Sigmoid colon (tissue), 7 donors: ENCODE results near the gene CIAO3. TPM values are rescaled to one million over a fixed set of nuclear protein-coding genes. Genes with fewer than 3 reads are reported as not detected.
A peak's percentile ranks its signal among the peaks of the same experiment; 100 is the strongest.

Experiments
- DNase-seq: peaks from one replicate; pipeline ENCODE4 v3.0.0-alpha.2; 2019
- H3K27ac ChIP-seq, 4 donors: fragments of 200-600 bp; sonication (generic); one replicate each; pipeline ENCODE4 v1.5.1; 2016 to 2019; ENCODE audit warnings: mild to moderate bottlenecking in 1 of 4
- H3K27me3 ChIP-seq, 3 donors: fragments of 200-600 bp; sonication (generic); one replicate each; pipeline ENCODE4 v1.5.1; 2019; ENCODE audit warnings: mild to moderate bottlenecking in 1 of 3
- H3K36me3 ChIP-seq, 4 donors: fragments of 200-600 bp; sonication (generic); one replicate each; pipeline ENCODE4 v1.5.1; 2016 to 2019
- H3K4me1 ChIP-seq, 4 donors: fragments of 200-600 bp; sonication (generic); one replicate each; pipeline ENCODE4 v1.5.1; 2017 to 2019
- H3K4me3 ChIP-seq, 4 donors: fragments of 200-600 bp; sonication (generic); one replicate each; pipeline ENCODE4 v1.5.1; 2017 to 2019; ENCODE audit warnings: mild to moderate bottlenecking in 2 of 4, moderate library complexity in 1 of 4
- H3K9me3 ChIP-seq, 4 donors: fragments of 200-600 bp in 3 of 4; sonication (generic) in 3 of 4; one replicate each; pipeline versions ENCODE4 v1.5.1 to v1.6.1; 2013 to 2019
- CTCF ChIP-seq, 4 experiments: fragments of 450-650 bp in 3 of 4; fragments of 200-600 bp in 1 of 4; IDR thresholded peaks; one replicate each; pipeline ENCODE4 v1.5.1; 2016 to 2019; ENCODE audit warnings: antibody characterized with exemption in 4 of 4, mild to moderate bottlenecking in 3 of 4, moderate library complexity in 2 of 4
- EP300 ChIP-seq, 4 donors: sonication (generic); formaldehyde crosslinking; IDR thresholded peaks; one replicate each; pipeline ENCODE4 v1.6.1; 2017; ENCODE audit warnings: antibody characterized with exemption in 4 of 4
- POLR2A ChIP-seq, 2 donors: fragments of 450-650 bp; IDR thresholded peaks; one replicate each; pipeline ENCODE4 v1.6.1; 2016; ENCODE audit warnings: antibody characterized with exemption in 2 of 2, mild to moderate bottlenecking in 2 of 2, moderate library complexity in 2 of 2
- POLR2AphosphoS5 ChIP-seq, 4 donors: sonication (generic); formaldehyde crosslinking; IDR thresholded peaks; one replicate each; pipeline ENCODE4 v1.6.1; 2017; ENCODE audit warnings: antibody characterized with exemption in 4 of 4
- WGBS, 2 donors: extraction: QIAGEN DNeasy Blood & Tissue Kit; methylation state at CpG; one replicate each; pipeline ENCODE4 v1.1.7; 2013; 5-methylcytosine and 5-hydroxymethylcytosine counted together
- intact Hi-C: fragments of 100-400 bp; cut with DNase I; formaldehyde crosslinking; loops from one replicate; pipeline ENCODE4 v1.15.1; 2023
- polyA plus RNA-seq, 3 donors: library from polyadenylated mRNA; stranded (reverse); fragments of 200-250 nt; gene quantifications; one replicate each; pipeline ENCODE4 v1.2.3, GENCODE V29; 2013
- total RNA-seq, 4 donors: library from RNA; depleted of rRNA; stranded (reverse); fragments of >200 nt; gene quantifications; one replicate each; pipeline ENCODE4 v1.1.0, GENCODE V29; 2016
- donor health status: healthy with polysubstance abuse.
- donor health status: Bipolar disorder and iron deficiency.
- donor health status: healthy.

The CIAO3 gene
- total and polyA plus RNA-seq, 7 donors: 18.6 to 51.0 (median 25.4) TPM

GRCh38 chr16:787978-788398 lies 47.2 kb upstream of the CIAO3 start, which contains the start of gene RPUSD1:
RPUSD1 (minus strand) TSS chr16:788381; CDS start chr16:787737, 644 bp downstream.
- Histone ChIP-seq H3K27me3 (peaks cover 0 to 4% (median 3%) of the 10 kb centered on the region in 3 donors), H3K36me3 (peaks cover 0 to 13% (median 8%) of the 10 kb centered on the region in 4 donors), H3K4me3 (peak within 1 kb of the TSS; percentile 84 to 100 (median 94)), H3K27ac (peak within 1 kb of the TSS; percentile 62 to 83 (median 76)), H3K4me1 (peaks cover 0 to 26% (median 24%) of the 10 kb centered on the region in 4 donors), H3K9me3 (no peaks in the 10 kb centered on the region)
- no peak for TF ChIP-seq POLR2AphosphoS5 (IDR thresholded peaks at IDR 0.05)
- TF ChIP-seq POLR2A (IDR thresholded peaks at IDR 0.05): no peak
- TF ChIP-seq CTCF (IDR thresholded peaks at IDR 0.05): no peak
- DNase-seq: no peak
- 0% methylated on average over 45 of the region's 45 CpGs for WGBS, 2 donors
- intact Hi-C loops: loop anchor here (1.0 to 2.0 kb wide), 2 partner anchors 19 to 77 kb away; no protein-coding TSS in a partner anchor

GRCh38 chr16:787321-787966 lies 46.6 kb upstream of the CIAO3 start:
- Histone ChIP-seq H3K27ac (peak overlapping the region in 3 of 4 donors; percentile 76 to 83 (median 77)), H3K9me3 (no peaks in the 10 kb centered on the region), H3K27me3 (peaks cover 0 to 10% (median 8%) of the 10 kb centered on the region in 3 donors), H3K4me1 (peaks cover 0 to 26% (median 24%) of the 10 kb centered on the region in 4 donors), H3K4me3 (peak overlapping the region; percentile 84 to 100 (median 94)), H3K36me3 (peaks cover 0 to 13% (median 8%) of the 10 kb centered on the region in 4 donors)
- no peak for TF ChIP-seq POLR2AphosphoS5 (IDR thresholded peaks at IDR 0.05)
- TF ChIP-seq POLR2A (IDR thresholded peaks at IDR 0.05): no peak
- TF ChIP-seq EP300 (IDR thresholded peaks at IDR 0.05): no peak
- TF ChIP-seq CTCF (IDR thresholded peaks at IDR 0.05): no peak
- intact Hi-C loops: loop anchor here (2.0 kb wide), 1 partner anchor 77 kb away; no protein-coding TSS in a partner anchor
- WGBS, 2 donors: 21 to 39% methylated on average over 47 of the region's 47 CpGs
- no peak for DNase-seq

- 63 to 68% methylated on average over 58 of the region's 58 CpGs for WGBS, 2 donors
- H3K4me1 ChIP-seq: peaks cover 0 to 26% (median 24%) of the 10 kb centered on the region in 4 donors
- intact Hi-C loops: loop anchor here (2.0 kb wide), 1 partner anchor 75 kb away; no protein-coding TSS in a partner anchor
Observed at GRCh38 chr16:785563-786535, 45.1 kb upstream of the CIAO3 start.

More at GRCh38 chr16:785563-786535, 45.1 kb upstream of the CIAO3 start:
- peak; percentile 81 for DNase-seq
- Histone ChIP-seq H3K27ac (no peak overlapping the region), H3K27me3 (peaks cover 0 to 25% (median 24%) of the 10 kb centered on the region in 3 donors), H3K36me3 (peaks cover 0 to 13% (median 8%) of the 10 kb centered on the region in 4 donors), H3K4me3 (no peak overlapping the region), H3K9me3 (no peaks in the 10 kb centered on the region)
- peak; percentile 25 to 64 (median 43) for TF ChIP-seq CTCF (IDR thresholded peaks at IDR 0.05)
- no peak for TF ChIP-seq POLR2A (IDR thresholded peaks at IDR 0.05)
- TF ChIP-seq POLR2AphosphoS5 (IDR thresholded peaks at IDR 0.05): no peak
- TF ChIP-seq EP300 (IDR thresholded peaks at IDR 0.05): no peak
